Hepatocyte (in vitro differentiated cells): Measurements from ENCODE around the gene CTSC.

Source experiments
- CTCF ChIP-seq: fragments of 200-600 bp; sonication (generic); IDR thresholded peaks from 2 replicates; pipeline ENCODE4 v1.5.1; 2016; ENCODE audit warnings: antibody characterized with exemption, mild to moderate bottlenecking; ENCODE audit not compliant: poor library complexity
- EZH2 ChIP-seq: fragments of 200-600 bp; sonication (generic); IDR thresholded peaks from 2 replicates; pipeline ENCODE4 v1.6.1; 2016; ENCODE audit warnings: antibody characterized with exemption, mild to moderate bottlenecking, borderline replicate concordance
- EZH2phosphoT487 ChIP-seq: fragments of 200-600 bp; sonication (generic); IDR thresholded peaks from one replicate; pipeline ENCODE4 v1.6.1; 2018; ENCODE audit warnings: antibody characterized with exemption, mild to moderate bottlenecking, low read depth, moderate library complexity; ENCODE audit not compliant: unreplicated experiment, severe bottlenecking

DNA sequence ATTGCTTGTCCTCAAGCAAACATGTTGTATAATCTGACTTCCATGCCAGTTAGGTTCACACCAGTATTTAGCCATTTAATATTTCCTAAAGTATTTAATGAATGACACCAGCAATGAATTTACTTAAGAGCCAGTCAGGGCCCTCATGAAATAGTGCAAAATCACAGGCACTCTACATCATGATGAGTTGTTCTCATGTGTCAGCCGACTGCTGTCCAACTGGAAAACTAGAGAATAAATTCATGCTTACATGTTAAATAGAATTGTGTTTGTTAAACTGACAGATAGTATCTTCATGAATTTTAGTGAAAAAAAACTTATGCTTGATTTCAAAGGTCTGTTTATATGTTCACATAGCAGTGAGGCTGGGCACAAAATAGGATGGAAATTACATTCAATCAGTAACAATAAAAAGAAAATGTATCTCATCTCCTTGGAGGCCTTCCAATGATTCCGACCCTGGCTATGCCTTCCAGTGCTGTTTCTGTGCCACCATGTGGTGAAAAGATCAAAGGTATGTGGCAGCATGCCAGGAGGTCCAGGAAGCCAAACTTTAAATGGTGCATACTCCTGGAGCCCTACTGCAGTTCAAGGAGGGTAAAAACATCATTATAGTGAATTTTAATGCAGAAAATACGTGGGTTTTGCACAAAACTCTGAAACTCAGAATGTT is 45.2 kb downstream of the CTSC start:
- TF ChIP-seq CTCF = no peak
- TF ChIP-seq EZH2 = no peak
- TF ChIP-seq EZH2phosphoT487 = no peak
